Activated CD4-positive, alpha-beta T cell treated with anti-CD3 and anti-CD28 coated beads for 24 hours (primary cell): ENCODE data around the gene HTT.

ENCODE experiments used
- DNase-seq, 2 donors: peaks; one replicate each; pipeline ENCODE4 v3.0.0-alpha.2; 2020; ENCODE audit warnings: low read depth in 2 of 2

The HTT gene

DNA sequence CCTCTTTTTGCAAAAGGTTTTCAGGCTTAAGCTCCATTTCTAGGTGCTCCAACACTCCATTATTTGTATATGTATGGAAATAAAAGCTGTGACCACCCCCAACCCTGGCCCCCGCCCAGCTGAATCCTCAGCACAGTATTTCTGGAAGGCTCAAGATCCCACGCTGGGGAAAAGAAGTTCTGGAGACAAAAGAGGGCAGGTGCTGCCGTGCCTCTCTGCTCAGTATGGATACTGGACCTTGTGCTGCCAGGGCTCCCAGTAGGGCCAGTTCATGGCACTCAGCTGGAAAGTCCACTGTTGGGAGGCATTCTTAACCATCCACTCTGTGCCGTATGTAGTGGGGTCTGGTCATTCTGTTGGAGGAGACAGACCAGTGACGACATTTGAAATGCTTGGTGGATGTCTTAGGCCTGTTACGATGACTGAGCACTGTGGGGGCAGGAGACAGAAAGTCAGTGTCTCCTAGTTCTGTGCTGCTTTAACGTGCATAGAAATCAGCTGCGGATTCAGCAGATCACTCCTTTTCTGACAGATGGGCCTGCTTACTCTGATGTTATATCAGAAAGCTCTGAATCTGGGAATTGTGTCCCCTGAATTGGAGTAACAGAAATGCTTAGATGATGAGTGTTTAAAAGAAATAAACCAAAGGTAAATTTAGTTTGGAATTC is 126.1 kb downstream of the HTT start:
- no peak for DNase-seq

DNA sequence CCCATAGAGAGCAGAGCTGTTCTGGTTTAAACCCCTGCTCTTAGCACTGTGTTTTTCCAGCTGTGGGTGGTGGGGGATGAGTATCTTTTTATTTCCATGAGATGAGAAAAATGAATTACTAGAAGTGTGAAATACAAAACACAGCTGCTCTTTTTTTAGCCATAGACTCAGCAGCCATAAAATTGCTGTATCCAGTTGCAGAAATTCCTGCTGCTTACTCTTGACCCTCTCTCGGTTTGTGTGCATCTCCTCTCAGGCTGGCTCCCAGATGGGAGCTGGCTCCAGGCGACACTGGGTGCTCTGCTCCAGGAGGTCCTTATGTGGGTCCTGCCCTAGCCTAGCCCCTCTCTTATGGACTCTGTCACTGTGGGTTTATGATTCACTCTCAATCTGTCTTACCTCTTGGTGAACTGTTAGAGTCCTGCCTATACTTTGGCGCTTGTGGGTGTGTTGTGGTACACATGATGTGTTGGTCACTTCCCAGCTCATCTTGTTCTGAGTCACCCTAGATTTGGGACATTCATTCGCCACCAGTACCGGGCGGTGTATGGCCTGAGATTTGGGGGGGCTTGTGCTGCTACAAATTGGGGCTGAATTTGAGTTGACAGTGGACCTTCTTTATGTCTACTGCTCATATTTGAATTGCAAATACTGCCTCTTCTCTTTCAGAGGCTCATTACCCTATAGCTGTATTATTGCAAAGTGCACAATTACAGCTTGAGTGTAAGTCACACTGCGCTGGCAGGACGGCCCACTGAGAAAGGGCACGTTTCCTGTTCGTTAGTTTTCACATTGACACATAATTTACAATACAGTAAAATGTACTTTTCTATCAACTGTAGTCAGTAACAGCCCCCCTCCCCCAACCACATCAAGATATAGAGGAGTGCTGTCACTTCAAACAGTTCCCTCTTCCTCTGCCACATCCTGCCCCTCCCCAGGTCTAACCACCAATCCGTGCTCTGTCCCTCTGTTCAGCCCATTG is 127.5 kb downstream of the HTT start:
- DNase-seq = peak; percentile 33 to 47

DNA sequence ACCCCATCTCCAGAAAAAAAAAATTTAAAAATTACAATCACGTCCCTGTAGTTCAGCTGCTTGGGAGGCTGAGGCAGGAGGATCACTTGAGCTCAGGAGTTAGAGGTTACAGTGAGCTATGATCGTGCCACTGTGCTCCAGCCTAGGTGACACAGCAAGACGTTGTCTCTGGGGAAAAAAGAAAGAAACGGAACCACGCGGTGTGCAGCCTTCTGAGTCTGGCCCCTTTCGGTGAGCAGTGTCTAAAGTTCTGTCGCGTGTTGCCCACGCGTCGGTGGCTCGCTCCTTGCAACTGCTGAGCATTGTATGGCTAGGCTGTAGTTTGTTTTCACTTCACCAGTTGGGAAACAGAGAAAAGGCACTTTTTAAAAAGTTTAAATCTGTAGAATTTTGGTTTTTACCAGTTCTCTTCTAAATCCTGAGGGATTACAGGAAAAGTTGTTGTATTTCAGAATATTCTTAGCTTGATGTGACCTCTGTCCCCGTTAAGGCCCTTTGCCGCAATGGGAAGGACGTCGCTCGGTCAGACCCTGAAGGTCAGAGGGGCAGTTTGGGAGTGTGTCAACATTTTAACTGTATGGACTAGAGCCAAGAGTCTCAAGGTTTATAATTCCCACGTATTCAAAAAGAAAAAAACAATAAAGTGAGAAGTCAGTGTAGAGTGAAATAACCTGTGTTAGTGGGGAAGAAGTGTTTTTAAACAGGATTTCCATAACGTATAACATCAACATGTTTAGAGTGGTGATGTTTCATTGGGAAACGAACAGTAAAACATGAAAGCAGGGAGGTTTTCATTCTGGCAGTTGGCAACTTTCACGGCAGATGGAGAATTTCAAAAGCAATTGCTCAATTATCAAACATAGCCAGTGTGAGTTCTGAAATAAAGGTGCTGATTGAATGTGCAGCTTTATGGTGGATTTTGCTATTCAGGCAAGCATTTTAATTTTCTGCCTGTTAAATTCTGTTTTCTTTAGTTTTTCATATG is 128.6 kb downstream of the HTT start:
- peak in 1 of 2 donors; percentile 25 for DNase-seq

DNA sequence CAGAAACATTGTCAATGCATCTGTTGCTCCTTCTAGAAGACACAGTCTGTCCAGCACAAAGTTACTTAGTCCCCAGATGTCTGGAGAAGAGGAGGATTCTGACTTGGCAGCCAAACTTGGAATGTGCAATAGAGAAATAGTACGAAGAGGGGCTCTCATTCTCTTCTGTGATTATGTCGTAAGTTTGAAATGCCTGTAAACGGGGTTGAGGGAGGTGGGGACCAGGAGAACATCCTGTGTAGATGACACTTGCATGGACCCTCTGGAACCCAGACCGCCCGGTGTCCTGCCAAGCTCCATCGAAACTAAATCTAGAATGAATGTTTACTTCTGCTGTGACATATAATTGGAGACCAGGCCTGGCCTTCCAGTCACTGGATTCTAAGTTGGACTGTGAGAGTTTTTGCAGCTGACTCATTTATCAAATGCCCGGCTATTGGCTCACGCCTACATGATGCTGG is 129.5 kb downstream of the HTT start:
- no peak for DNase-seq

DNA sequence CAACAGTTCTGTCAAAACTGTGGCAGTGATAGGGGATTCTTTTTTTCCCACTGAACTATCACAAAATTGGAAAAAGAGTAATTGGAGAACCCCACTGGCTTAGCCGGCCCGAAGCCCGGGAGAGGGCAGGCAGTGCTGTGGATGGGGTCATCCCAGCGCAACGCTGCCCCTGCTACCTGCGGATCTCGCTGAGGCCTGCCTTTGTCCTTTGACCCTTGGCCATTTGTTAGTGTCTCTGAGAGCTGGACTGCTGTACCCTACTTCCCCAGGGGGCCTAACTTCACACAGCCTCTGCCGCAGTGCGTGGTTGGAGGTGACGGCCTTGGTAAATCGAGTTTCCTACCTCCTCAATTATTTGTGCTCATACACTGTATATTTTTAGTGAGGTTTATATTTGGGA is 131.5 kb downstream of the HTT start:
- DNase-seq = no peak

DNA sequence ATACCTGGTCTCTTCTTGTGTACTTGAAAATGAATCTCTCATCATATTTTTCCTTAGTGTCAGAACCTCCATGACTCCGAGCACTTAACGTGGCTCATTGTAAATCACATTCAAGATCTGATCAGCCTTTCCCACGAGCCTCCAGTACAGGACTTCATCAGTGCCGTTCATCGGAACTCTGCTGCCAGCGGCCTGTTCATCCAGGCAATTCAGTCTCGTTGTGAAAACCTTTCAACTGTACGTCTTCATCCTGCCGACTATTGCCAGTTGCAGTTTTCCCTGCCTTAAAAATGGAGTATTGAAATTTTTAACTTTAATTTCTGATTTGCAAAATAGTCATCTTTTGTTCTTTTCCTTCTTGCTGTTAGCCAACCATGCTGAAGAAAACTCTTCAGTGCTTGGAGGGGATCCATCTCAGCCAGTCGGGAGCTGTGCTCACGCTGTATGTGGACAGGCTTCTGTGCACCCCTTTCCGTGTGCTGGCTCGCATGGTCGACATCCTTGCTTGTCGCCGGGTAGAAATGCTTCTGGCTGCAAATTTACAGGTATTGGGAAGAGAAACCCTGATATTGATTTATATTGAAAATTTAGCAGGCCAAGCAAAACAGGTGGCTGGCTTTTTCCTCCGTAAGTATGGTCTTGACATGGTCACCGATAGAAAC is 132.1 kb downstream of the HTT start:
- DNase-seq = no peak

DNA sequence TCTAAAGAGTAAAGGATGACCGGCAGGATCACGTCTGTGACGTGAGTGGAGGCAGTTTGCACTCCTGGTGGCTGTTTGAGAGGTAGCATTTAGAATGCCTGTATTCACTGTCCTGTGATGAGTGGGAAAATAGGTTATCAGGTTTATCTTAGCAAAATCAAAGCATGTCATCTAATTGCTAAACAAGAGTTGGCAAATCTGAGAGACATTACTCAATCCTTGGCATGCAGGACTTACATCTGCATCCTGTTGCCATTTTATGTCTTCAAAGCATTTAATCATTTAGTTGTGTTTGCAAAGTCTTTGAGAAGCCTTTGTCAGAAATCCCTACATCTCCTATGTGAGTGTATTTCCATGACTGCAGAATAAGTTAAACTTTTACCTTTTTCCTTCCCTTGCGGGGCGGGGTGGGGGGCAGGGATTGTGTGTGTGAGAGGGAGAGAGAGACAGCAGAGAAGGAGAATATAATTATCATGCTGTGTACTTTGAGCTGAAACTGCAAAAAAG is 133.1 kb downstream of the HTT start:
- DNase-seq = no peak

DNA sequence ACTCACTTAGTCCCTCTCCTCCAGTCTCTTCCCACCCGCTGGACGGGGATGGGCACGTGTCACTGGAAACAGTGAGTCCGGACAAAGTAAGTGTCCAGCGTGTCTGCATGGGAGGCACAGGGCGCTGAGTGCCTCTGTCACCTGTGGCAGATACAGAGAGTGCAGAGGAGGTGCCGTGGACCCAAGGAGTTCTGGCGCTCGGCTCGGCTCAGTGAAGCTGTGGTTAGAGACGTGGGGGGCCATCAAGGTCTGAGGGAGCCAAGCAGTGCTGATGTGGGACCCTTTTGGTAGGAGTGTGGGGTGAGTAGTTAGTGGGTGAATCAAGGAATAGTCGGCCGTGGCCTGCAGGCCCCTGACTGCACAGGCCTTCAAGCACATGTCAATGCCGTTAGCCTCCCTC is 134.3 kb downstream of the HTT start:
- DNase-seq = no peak

DNA sequence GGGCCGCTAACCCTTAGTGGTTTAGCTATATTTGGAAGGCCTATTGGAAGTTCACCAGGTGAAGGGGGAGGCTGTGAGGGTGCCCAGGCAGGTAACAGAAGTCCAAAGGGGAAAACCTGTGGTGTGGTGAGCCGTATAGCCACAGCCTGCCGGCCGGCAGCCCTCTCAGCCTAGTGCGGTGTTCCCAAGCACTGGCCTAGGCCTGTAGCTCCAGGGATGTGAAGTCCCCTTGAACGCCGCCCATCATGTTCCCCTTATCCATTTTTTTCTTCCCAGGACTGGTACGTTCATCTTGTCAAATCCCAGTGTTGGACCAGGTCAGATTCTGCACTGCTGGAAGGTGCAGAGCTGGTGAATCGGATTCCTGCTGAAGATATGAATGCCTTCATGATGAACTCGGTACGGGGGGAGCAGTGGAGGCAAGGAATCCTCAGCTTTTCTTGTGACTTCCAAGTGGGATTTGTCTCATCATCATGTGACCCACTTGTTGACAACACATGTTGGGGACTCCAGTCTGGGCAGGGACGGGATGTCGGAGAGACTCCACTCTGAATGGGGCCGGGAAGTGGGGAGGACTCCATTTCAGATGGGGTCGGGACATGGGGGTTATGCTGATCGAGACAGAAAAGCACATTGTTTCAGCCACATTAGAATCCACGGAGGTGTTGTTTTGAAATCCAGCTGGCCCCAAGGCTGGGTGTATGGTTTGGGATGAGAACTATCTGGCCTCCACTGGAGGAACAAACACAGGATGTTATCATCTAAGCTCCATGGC is 135.3 kb downstream of the HTT start:
- DNase-seq = no peak

DNA sequence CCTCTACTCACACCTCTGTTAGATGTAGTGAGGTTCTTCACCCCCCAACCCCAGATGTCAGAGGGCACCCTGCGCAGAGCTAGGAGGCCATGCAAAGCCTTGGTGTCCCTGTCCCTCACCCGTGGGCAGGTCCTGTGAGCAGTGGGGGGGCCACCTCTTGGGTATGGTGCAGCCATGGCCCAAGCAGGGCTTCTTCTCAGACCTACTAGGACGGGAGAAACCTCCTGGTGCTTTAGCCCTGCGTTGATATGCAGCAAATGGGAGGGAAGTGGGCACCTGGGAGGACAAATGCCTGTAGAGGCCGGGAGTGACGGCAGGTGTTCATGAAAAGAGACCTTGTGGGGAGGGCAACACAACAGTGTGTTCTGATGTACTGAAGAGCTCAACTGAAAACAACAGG is 136.0 kb downstream of the HTT start:
- no peak for DNase-seq

DNA sequence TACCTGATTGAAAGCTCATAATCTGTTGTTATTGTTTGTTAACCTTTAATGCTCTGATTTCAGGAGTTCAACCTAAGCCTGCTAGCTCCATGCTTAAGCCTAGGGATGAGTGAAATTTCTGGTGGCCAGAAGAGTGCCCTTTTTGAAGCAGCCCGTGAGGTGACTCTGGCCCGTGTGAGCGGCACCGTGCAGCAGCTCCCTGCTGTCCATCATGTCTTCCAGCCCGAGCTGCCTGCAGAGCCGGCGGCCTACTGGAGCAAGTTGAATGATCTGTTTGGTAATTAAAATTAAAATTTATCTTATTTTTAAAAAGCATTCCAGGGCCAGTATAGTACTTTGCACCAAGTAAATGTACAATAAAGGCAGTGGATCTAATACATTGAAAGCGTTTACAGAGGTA is 137.4 kb downstream of the HTT start:
- no peak for DNase-seq

DNA sequence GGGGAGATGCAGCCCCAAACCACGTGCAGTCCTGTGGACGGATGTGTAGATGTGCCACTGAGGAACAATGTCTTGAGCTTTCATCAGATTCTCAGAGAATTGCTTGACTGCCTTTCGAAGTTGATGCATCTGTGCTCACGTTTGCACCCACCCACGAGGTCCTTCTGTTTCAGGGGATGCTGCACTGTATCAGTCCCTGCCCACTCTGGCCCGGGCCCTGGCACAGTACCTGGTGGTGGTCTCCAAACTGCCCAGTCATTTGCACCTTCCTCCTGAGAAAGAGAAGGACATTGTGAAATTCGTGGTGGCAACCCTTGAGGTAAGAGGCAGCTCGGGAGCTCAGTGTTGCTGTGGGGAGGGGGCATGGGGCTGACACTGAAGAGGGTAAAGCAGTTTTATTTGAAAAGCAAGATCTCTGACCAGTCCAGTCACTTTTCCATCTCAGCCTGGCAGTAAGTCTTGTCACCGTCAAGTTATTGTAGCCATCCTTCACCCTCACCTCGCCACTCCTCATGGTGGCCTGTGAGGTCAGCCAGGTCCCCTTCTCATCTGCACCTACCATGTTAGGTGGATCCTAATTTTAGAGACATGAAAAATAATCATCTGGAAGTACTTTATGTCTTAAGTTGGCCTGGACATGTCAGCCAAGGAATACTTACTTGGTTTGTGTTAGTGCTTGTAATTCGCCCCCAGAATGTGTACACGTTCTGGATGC is 138.1 kb downstream of the HTT start:
- DNase-seq = no peak

DNA sequence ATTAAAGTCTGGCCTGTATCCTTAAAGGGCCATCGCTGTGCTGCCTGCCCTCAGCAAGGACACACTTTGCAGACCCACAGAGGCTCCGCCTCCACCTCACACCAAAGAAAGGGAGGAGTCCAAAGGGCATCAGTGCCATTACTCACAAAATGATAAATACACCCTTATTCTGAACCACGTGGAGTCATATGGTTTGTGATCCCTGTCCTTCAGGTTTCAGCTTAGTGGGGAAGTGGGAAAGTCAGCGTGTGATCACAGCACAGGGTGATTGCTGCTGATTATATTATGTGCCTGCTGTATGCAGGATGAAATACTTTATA is 138.6 kb downstream of the HTT start:
- no peak for DNase-seq

DNA sequence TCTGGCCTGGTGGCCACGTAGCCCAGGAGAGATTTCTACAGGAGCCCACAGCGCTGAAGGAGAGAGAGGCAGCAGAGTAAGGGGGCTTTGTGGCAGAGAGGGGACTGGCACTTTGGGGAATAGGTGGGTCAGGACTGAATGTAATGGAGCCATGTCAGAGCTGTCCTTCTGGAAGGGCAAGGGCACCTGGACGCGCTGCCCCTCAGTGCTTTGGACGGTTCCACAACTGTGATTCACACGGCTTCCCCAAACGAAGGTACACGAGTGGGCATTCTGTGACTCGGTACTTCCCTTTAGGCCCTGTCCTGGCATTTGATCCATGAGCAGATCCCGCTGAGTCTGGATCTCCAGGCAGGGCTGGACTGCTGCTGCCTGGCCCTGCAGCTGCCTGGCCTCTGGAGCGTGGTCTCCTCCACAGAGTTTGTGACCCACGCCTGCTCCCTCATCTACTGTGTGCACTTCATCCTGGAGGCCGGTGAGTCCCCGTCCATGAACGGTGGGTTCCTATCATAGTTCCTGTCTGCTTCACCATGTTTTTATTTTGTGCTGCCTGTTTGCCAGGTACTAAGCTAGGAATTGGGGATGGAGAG is 139.3 kb downstream of the HTT start:
- no peak for DNase-seq

DNA sequence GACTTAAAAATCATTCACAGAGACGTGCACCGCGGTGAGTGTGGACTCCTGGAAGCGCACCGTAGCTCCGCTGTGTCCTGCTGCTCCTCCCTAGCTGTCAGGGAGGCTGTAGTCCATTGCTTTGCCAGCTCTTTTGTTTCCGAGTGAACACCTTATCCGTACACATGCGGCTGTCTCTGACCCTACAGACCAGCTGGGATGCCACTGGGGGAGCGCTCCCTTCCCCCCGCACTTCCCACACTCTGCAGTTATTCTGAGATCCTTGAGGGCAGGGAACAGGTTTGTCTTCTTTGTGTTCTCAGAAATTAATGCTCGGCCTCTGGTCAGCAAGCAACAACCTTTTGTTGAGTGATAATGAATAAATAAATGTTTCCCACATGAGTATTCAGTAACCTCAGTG is 140.8 kb downstream of the HTT start:
- no peak for DNase-seq

DNA sequence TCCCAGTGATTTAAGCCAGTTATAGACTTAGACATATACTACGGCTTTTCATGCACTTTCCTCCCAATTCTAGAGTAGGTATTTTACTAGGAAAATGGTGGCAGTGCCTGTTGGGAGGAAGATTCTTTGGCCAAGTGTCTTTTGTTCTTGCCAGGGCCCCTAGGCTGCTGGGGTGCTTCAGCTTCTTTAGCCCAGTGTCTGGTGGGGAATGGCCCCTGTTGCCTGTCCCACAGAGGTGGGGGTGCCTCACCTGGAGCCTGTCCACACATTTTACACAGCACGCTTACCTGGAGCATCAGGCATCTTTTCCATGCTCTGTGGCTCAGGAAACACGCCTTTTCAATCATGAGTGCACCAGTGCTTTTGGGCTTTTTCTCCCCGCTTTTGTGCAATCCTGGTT is 141.3 kb downstream of the HTT start:
- DNase-seq = no peak

DNA sequence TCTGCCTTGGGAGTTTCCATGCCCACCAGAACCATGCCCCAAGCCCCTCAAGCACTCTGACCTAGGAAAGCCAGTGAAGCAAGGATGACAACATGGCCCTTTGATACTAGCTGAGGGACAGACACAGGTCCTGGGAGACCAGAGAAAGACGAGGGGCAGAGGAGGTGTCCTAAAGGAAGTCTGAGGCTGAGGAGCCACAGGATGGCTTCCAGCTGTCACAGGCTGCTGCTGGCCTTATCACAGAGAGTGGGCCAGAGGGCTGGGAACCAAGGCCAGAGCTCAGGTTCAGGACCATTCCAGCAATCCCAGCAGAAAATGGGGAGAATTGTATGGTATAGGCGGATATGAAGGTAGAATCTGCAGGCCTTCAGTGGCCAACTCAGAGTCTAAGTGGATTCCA is 142.8 kb downstream of the HTT start:
- DNase-seq = no peak

DNA sequence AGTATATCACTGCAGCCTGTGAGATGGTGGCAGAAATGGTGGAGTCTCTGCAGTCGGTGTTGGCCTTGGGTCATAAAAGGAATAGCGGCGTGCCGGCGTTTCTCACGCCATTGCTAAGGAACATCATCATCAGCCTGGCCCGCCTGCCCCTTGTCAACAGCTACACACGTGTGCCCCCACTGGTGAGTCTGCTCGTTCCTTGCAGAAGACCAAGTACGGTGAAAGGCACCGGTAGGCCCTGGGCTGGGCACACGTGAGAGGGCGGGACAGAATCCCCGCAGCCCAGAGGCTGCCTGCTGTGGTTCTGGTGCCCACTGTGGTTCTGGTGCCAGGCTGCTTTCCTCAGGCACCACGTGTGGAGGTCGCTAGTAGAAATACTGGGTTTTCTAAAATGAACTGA is 143.3 kb downstream of the HTT start:
- no peak for DNase-seq
